Superior temporal gyrus (tissue), 1 donor: ENCODE data around the gene ZBTB7B.

Experiments
- DNase-seq: peaks from one replicate; pipeline ENCODE4 v3.0.0-alpha.2; 2016; ENCODE audit errors: extremely low spot score

The ZBTB7B gene

DNA sequence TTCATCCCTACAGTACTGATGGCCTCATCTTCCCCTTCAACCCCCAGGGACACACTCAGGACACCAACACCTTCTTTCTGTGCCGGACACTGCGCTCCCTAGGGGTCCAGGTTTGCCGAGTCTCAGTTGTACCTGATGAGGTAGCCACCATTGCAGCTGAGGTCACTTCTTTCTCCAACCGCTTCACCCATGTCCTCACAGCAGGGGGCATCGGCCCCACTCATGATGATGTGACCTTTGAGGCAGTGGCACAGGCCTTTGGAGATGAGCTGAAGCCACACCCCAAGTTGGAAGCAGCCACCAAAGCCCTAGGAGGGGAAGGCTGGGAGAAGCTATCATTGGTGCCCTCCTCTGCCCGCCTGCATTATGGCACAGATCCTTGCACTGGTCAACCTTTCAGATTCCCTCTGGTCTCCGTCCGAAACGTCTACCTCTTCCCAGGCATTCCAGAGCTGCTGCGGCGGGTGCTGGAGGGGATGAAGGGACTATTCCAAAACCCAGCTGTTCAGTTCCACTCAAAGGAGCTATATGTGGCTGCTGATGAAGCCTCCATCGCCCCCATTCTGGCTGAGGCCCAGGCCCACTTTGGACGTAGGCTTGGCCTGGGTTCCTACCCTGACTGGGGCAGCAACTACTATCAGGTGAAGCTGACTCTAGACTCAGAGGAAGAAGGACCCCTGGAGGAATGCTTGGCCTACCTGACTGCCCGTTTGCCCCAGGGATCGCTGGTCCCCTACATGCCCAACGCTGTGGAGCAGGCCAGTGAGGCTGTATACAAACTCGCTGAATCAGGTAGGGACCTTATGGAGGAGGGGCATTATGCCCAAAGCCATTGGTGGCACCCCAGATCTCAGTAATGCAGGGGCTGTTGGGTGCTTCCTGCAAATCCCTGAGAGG lies 14.3 kb upstream of the ZBTB7B start:
- DNase-seq = no peak

DNA sequence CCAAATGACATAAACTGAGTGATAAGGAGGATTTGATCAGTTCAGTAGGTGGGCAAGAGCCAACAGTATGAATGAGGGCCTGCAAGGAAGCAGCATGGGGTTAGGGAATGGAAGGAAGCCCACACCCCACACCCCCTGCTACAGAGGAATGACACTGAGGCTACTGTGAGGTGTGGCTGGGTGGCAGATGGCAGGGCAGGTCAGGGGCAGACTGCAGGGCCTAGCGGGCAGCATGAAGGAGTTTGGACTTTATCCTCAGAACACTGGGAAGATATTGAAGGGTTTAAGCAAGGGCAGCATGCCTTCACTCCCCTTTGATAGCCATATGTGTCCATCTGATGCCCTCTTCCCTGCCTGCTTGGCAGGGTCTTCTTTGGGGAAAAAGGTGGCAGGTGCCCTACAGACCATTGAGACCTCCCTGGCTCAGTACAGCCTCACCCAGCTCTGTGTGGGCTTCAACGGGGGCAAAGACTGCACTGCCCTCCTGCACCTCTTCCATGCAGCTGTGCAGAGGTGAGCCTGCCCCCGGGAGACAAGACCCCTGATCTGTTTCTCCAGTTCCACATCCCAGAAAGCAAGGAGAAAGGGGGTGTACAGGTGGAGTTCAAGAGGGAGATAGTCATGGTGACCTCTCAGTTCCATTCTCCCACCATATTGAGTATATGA lies 13.3 kb upstream of the ZBTB7B start:
- no peak for DNase-seq

DNA sequence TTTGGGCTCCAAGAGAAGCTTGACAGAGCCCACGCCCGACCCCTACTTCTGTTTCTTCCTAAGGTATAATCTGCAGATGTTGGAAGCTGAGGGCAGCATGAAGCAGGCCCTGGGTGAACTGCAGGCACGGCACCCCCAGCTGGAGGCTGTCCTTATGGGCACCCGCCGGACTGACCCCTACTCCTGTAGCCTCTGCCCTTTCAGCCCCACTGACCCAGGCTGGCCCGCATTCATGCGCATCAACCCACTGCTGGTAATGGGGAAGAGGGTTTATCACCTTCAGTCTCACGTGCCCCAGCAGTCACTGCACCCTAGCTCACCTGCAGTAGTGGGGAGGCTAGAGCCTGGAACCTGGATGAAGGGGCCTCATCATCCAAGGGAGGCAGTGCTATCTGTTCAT lies 12.3 kb upstream of the ZBTB7B start:
- no peak for DNase-seq

DNA sequence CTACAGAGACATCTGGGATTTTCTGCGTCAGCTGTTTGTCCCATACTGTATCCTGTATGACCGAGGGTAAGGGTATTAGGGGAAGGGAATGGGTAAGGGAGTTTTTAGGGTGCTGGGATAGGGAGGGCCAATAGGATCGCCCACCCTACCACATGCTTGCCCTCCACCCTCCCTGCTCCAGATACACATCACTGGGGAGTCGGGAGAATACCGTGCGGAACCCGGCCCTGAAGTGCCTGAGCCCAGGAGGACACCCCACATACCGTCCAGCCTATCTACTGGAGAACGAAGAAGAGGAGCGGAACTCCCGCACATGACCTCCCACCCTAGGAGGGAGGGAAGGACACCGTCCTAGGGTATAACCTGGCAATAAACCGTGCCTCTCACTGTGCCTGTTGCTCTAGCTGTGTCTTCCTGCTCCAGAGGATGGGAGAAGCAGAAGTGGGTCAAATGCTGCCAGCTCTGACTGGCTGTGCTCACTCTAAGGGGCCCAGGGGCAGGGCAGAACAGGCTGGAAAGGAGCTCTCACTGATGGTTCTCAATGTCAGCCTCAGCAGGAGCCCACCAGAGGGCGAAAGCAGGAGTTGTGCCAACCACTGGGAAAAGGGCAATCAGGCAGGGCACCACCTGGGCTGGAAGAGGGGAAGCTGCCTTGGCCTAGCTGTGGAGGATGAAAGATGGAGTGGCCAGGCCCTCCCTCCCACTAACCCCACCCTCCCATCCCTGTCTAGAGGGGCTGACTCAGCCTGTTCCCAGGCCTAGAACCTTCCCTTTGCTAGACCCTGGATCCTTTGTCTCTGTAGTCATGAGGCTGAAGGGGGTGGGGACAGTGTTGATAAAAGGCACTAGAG lies 9.7 kb upstream of the ZBTB7B start:
- DNase-seq = no peak

DNA sequence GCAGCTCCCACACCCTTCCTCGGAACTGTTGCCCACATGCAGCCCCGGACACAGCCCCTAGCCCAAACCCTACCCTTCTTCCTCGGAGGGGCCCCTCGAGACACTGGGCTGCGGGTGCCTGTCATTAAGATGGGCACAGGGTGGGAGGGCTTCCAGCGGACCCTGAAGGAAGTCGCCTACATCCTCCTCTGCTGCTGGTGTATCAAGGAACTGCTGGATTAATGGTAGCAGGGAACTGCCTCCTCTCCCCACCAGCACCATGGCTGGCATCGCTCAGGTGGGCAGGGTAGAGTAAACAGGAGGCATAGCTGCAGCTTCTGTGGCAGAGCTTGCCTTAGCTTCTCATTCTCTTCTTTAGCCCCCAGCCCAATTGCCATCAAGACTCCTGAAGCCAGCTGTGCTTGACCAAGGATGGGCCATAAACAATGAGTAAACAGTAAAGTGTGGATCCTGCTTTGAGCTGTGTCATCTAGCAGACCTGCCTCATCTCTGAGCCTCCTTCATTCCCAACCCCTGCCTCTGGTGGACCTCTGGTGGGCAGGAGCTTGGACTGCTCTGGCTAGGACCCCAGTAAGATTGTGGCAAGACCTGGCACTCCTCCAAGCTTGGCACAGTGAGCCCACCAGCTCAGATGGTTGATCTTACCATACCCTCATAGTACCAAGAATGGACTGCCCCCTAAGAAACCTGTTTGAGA lies 8.9 kb upstream of the ZBTB7B start, which contains the start of gene LENEP:
Gene LENEP, plus strand, starts transcription at position 15 of the 697 bp plus-strand sequence. Its CDS starts 22 bp downstream, at position 37.
- DNase-seq = no peak

DNA sequence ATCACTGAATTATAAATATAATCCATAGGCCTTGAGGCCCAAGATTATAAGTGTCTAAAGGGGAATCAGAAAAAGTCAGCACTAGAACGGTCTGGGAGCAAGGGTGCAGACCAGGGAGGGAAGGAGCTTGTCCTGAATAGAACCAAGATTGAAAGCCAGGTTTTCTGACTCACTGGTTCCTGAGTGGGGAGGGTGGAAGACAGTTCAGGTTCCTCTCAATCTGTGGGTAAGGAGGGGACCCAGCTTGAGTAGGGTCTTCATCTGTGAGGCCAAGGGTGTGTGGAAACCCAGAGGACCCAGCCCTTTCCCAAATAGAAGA lies 8.4 kb upstream of the ZBTB7B start:
- no peak for DNase-seq

DNA sequence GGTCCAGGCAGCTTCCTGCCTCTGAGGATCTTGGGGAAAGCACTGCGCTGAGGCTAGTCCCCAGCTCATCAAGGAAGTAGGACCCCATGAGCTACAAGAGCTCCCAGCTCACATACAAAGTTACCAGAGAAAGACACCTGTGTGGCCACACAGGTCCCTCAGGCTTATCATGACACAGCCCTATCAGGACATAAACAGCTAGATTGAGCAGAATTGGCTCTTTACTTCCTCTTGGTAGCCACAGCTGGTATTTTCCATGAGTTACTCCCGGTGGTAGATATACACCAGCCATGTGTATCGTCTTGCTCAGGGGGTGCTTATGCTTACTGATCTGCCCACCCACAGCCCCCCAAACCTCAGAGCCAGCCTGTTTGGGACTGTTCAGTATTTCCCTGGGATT lies 8.0 kb upstream of the ZBTB7B start:
- no peak for DNase-seq

DNA sequence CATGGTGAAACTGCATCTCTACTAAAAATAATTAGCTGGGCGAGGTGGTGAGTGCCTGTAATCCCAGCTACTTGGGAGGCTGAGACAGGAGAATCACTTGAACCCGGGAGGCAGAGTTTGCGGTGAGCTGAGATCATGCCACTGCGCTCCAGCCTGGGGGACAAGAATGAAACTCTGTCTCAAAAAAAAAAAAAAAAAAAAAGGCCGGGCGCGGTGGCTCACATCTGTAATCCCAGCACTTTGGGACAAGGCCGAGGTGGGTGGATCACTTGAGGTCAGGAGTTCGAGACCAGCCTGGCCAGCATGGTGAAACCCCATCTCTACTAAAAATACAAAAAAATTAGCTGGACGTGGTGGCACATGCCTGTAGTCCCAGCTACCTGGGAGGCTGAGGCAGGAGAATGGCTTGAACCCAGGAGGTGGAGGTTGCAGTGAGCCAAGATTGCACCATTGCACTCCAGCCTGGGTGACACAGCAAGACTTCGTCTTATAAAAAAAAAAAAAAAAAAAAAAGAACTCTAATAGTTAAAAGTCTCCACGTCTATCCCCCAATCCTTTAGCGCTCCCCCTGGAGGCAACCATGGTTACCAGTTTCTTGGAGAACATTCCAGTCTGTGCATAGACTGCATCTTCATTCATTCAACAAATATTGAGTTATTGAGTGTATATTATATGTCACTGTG lies 7.2 kb upstream of the ZBTB7B start:
- peak; percentile 64 for DNase-seq

DNA sequence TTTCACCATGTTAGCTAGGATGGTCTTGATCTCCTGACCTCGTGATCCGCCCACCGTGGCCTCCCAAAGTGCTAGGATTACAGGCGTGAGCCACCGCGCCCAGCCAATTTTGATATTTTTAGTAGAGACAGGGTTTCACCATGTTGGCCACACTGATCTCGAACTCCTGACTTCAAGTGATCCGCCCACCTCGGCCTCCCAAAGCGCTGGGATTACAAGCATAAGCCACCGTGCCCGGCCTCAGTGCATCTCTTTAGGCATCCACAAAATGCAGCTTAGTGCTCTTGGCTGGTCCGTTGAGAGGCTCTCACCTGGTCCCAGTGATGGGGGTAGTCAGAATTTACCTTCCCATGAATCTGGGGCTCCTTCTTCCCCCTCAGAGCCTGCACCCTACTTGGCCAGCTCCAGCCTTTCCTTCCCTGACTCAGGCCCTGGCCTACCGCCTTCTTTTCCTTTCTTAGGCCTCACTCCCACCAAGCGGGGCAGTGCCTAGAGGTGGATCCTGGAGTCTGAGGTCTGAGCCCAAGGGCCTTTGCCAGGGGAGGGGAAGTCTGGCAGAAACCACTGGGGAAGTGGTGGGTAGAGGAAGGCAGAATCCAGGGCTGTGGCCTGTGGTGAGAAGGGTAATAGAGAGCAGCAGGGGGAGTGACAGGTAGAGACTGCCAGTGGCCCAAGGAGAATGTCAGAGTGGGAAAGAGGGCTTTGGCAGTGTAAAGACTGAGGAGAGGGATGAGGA lies 5.5 kb upstream of the ZBTB7B start:
- DNase-seq = no peak

DNA sequence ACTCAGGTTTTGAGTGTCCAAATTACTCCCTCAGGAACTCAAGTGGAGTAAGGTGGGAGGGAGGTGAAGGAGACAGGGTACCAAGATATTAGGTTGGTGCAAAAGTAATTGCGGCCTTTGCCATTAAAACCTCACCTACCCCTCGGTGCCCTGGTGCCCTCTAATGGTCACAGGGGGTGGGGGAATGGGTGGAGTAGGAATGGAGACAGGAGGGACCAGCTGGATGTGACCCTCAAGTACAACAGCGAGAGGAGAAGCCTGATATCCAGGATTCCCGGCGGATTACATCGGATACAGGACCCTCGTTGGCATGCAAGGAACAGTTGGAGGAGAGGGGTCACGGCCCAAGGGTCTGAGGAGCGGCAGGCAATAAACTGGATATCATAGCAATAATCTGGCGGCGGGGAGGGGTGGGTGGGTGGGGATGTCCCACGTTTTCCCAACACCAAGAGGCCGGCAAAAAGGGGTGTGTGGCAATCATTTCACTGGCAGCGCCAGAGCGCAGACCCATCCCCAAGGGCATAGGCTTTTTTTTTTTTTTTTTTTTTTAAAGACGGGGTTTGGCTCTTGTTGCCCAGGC lies 4.3 kb upstream of the ZBTB7B start:
- DNase-seq = no peak

DNA sequence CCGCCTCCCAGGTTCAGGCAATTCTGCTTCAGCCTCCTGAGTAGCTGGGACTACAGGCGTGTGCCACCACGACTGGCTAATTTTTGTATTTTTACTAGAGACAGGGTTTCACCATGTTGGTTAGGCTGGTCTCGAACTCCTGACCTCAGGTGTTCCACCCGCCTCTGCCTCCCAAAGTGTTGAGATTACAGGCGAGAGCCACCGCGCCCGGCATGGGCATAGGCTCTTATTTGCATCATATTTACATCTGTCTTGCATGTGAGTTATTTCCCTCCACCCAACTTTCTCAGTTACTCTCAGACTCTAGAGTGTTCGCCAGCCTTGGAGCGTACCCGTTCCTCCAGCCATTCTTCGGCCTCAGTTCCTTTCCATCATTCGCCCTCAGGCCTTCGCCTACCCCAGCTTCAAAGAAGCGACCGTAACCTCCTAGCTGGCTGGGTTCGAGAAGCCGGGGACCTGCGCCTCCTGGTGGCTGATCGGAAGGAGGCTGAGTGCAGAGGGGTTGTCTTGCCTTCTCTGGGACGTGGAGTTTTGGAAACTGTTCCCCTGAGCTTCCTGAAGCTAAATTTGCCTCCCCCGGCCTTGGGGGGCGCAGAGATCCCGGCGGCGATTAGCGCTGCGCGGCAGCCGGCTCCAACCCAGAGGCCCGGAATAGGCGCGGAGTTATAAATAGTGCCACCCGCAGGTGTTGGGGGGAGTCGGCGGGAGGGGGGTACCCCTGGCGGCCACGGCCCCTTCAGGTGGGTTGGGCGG lies 3.6 kb upstream of the ZBTB7B start:
- DNase-seq = peak; percentile 70

DNA sequence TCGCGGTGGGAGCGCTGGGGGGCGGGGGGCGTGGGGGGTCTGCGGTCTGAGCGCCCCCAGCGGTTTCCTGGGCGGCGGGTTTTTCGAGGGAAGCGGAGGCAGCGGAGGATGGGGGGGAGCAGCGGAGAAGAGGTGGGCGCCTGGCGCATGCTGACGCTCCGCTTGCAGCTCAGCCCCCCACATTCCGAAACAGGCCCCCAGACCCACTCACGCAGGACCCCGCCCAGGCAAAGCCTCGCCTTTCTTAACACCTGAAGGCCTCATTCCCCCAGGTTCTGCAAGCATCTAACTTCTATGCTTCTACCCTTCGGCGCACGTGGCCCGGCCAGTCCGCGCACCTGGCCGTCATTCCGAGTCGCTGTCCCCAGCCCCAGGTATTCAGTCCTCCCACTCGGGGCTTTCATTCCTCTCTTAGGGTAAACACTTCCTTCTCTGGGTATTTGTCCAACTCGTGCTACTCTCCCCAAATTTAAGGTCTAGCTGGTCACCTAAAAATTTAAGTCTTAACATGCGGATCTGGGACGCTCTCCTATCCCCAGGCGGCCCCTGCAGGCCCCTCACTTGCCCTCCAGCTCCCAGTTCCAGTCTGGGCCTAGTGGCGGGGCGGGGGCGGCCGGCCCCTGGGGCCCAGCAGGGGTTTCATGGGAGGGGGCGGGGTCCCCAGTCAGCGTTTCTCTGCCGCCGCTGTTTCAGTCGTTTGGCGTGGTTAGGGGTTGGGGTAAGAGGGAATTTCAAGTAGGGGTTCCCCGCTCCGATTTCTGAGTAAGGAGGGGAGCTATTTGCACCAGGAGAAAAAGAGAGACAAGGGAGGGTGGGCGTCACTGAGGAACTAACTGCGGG lies 2.8 kb upstream of the ZBTB7B start:
- peak; percentile 17 for DNase-seq

DNA sequence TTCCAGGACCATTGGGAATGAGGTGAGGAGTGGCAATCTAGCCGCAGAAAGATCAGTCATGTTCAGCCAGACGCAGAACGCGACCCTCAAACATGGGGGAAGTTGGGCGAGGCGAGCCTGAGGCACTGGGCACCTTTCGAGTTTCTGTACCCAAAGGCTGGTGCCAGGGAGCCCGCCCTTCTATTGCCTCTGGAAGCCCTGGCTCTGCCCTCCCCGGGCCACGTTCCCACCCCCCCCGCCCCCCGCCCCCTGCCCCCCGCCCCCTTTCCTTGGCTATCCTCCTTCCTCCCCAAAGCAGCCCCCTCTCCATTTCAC lies 2.2 kb upstream of the ZBTB7B start:
- peak; percentile 23 for DNase-seq

DNA sequence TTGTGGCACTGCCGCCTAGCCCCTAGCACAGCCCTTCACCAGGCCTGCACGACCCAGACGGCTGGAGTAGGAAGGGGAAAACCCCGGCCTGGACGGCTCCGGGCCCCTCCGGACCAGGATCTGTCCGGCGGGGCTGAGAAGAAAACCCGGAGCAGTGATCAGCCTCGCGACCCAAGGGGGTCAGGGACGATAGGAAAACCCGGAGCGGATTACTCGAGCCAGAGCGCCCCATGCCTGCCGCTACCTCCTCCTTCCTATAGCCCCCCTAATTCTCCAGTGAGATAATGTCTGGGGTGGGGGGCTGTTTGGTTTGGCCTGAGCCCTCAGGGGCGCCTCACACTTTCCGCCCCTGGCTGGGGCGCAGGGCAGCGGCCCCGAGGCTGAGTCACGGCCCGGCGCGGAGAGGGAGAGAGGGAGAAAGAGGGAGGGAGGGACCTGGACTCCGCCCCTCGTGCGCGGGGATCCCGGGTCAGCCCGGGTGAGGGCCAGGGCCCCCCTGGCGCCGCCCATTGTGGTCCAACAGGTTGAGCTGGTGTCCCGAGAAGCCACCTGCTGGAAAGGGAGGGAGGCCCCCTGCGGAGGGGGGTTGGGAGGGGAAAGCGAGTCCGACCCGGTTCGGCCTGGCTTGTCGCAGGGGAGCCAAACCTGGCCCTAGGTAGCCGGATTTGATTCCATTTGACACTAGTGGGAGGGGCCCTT lies 1.7 kb upstream of the ZBTB7B start:
- peak; percentile 90 for DNase-seq

DNA sequence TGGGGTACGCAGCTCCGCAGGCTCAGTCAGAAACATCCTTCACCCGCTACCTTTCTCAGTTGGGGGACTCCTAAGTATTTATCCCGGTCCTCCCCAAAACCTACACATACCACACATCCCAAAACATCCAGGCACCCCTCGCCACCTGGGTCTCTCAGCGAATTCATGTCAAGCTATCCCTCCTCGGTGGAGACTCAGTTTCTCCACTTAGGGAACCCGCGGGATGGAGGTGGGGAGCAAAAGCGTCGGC lies 1.3 kb upstream of the ZBTB7B start:
- DNase-seq = peak; percentile 73

DNA sequence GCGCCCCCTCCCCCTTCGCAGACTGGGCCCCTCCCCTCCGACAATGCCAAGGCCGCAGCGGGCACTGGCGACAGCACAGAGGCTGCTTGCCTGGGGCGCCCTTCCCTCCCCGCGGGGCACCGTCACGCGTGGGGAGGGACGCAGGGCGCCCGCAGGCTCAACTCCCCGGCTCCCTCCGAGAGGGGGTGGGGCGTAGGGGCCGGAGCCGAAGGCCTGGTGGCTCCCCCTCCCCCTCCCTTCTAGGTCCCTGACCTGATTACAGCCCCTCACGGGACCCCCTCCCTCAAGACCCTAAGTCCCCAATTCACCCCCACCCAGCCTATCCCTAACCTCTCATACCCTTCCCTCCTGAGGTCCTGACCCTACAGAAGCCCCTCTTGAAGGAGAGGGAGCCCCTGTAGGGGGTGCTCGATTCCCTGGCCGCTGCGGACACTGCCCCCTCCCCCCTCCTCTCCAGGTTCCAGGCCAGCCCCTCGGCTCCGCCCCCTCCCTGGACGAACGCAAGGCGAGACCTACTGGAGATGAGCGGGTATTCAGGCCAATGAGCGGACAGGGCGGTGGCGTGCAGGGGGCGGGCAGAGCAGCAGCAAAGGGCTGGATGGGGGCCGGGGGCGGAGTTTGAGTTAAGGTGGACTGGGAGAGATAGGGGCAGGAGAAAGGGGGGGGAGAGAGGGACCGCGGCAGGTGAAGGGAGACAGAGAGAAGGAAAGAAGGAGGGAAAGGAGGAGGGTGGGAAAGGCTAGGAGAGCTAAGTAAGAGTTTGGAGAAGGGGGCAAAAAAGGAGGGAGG lies 733 bp upstream of the ZBTB7B start:
- DNase-seq = peak; percentile 97

DNA sequence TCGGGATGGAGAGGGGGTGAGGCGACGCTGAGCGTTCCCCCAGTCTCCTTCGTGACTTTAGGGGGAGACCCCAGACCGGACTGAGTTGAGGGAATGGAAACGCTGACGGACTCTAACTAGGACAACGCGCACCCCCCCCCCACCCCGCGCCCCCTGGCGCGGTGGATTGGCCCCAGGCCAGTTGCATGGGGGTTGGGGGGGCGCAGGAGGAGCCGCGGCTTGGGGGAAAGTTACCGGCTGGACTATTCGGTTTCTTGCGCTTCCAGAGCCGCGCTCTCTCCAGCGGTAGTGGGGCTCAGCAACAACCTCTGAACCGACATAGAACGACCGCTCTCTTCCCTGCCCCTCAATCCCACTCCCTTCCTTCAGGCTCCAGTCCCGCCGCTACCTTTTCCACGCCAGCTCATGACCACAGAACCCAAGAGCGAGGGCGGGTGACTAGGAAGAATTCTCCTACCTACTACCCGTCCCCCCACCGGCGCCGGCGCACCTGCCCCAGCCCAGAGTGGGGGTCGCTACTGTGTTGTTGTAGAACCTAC lies 694 bp downstream of the ZBTB7B start:
- peak; percentile 38 for DNase-seq
